SK-N-SH (cell line): ENCODE data around the gene AP4B1. TPM values are rescaled to one million over a fixed set of nuclear protein-coding genes. Genes with fewer than 3 reads are reported as not detected.

Source experiments
- CTCF ChIA-PET: fragments of 300-600, 350-600 bp; formaldehyde crosslinking; extraction: SDS; loops from one replicate; lab custom pipeline; 2021; lab: Yijun Ruan, JAX
- POLR2A ChIA-PET: fragments of 350-600 bp; sonication (Branson Sonifier 250); formaldehyde crosslinking; extraction: SDS; loops from one replicate; lab custom pipeline; 2020; ENCODE audit warnings: antibody characterized with exemption, inconsistent platforms; lab: Yijun Ruan, JAX
- DNase-seq: peaks from one replicate; pipeline ENCODE4 v3.0.0; 2012
- H2AFZ ChIP-seq: fragments of 200-600 bp; sonication (generic); 2 replicates; pipeline ENCODE4 v1.8.1; 2016; ENCODE audit warnings: antibody characterized with exemption, mild to moderate bottlenecking, low read depth
- H3F3A ChIP-seq: fragments of 200-600 bp; sonication (generic); replicated peaks from 2 replicates; pipeline ENCODE3; 2016; ENCODE audit warnings: antibody characterized with exemption, mild to moderate bottlenecking; ENCODE audit not compliant: insufficient read depth
- H3K27ac ChIP-seq, 2 experiments: fragments of 200-500 bp in 1 of 2; fragments of 200-600 bp in 1 of 2; sonication (Bioruptor generic) in 1 of 2; sonication (generic), shearing (Covaris generic) in 1 of 2; 2 replicates each; pipeline versions ENCODE4 v1.5.1 to v1.6.1; 2014 to 2016; ENCODE audit warnings: low read depth in 2 of 2, inconsistent platforms in 1 of 2, low read length in 1 of 2, mild to moderate bottlenecking in 1 of 2, mixed read lengths in 1 of 2
- H3K27me3 ChIP-seq: fragments of 200-600 bp; sonication (generic), shearing (Covaris generic); 2 replicates; pipeline ENCODE4 v1.6.1; 2016; ENCODE audit warnings: mixed run types; ENCODE audit not compliant: insufficient read depth
- H3K36me3 ChIP-seq, 2 experiments: fragments of 200-500 bp in 1 of 2; fragments of 200-600 bp in 1 of 2; sonication (Bioruptor generic) in 1 of 2; sonication (generic) in 1 of 2; replicated peaks in 1 of 2; 2 replicates each; pipeline versions ENCODE3 to v1.5.1; 2014 to 2016; ENCODE audit warnings: low read length in 1 of 2, mild to moderate bottlenecking in 1 of 2; ENCODE audit not compliant: insufficient read depth in 2 of 2, control insufficient read depth in 1 of 2
- H3K4me1 ChIP-seq, 2 experiments: fragments of 200-500 bp in 1 of 2; fragments of 200-600 bp in 1 of 2; sonication (Bioruptor generic) in 1 of 2; sonication (generic), shearing (Covaris generic) in 1 of 2; 2 replicates each; pipeline versions ENCODE4 v1.5.1 to v1.6.1; 2014 to 2016; ENCODE audit warnings: low read depth in 1 of 2, low read length in 1 of 2, mixed run types in 1 of 2; ENCODE audit not compliant: insufficient read depth in 2 of 2, control insufficient read depth in 1 of 2
- H3K4me2 ChIP-seq: fragments of 200-600 bp; sonication (generic), shearing (Covaris generic); 2 replicates; pipeline ENCODE4 v1.6.1; 2017; ENCODE audit warnings: mixed run types
- H3K4me3 ChIP-seq, 2 experiments: fragments of 200-500 bp in 1 of 2; fragments of 200-600 bp in 1 of 2; sonication (Bioruptor generic) in 1 of 2; sonication (generic), shearing (Covaris generic) in 1 of 2; 2 replicates each; pipeline versions ENCODE4 v1.5.1 to v1.8.1; 2014 to 2016; ENCODE audit warnings: low read depth in 2 of 2, inconsistent platforms in 1 of 2, low read length in 1 of 2, mild to moderate bottlenecking in 1 of 2, mixed read lengths in 1 of 2, moderate library complexity in 1 of 2
- H3K79me2 ChIP-seq: fragments of 200-600 bp; sonication (generic); 2 replicates; pipeline ENCODE4 v1.8.1; 2017; ENCODE audit warnings: mild to moderate bottlenecking; ENCODE audit not compliant: insufficient read depth
- H3K9ac ChIP-seq: fragments of 200-600 bp; sonication (generic); 2 replicates; pipeline ENCODE4 v1.6.1; 2017; ENCODE audit warnings: mixed run types
- H3K9me2 ChIP-seq: fragments of 200-600 bp; sonication (generic); 2 replicates; pipeline ENCODE4 v1.6.1; 2017; ENCODE audit warnings: mixed run types
- H3K9me3 ChIP-seq: fragments of 200-600 bp; sonication (generic); 2 replicates; pipeline ENCODE4 v1.6.1; 2017; ENCODE audit warnings: mixed run types, mild to moderate bottlenecking, moderate library complexity
- H4K20me1 ChIP-seq: fragments of 200-600 bp; sonication (generic); 2 replicates; pipeline ENCODE4 v1.6.1; 2017; ENCODE audit warnings: mild to moderate bottlenecking, mixed run types; ENCODE audit not compliant: insufficient read depth
- ELF1 ChIP-seq: IDR thresholded peaks from 2 replicates; pipeline ENCODE4 v1.4.0; 2012
- EZH2phosphoT487 ChIP-seq: fragments of 200-600 bp; sonication (generic); IDR thresholded peaks from 2 replicates; pipeline ENCODE4 v1.6.1; 2017; ENCODE audit warnings: low read depth, mixed run types, mild to moderate bottlenecking, antibody characterized with exemption, moderate library complexity, borderline replicate concordance
- FOSL2 ChIP-seq: IDR thresholded peaks from 2 replicates; pipeline ENCODE4 v1.4.0; 2012; ENCODE audit warnings: low read depth, mild to moderate bottlenecking, moderate library complexity, borderline replicate concordance
- FOXM1 ChIP-seq: IDR thresholded peaks from 2 replicates; pipeline ENCODE4 v1.4.0; 2012; ENCODE audit warnings: low read depth, mild to moderate bottlenecking
- GABPA ChIP-seq: IDR thresholded peaks from 2 replicates; pipeline ENCODE4 v1.4.0; 2012; ENCODE audit warnings: low read depth, mild to moderate bottlenecking
- MEF2A ChIP-seq: IDR thresholded peaks from 2 replicates; pipeline ENCODE4 v1.4.0; 2012; ENCODE audit warnings: low read depth, borderline replicate concordance
- MXI1 ChIP-seq: IDR thresholded peaks from 2 replicates; pipeline ENCODE4 v1.6.1; 2012; ENCODE audit warnings: mild to moderate bottlenecking, low read depth, low read length, improper control_type of control experiment
- NRF1 ChIP-seq: IDR thresholded peaks from 2 replicates; pipeline ENCODE4 v1.6.1; 2012; ENCODE audit warnings: low read depth, mild to moderate bottlenecking, low read length
- POLR2AphosphoS5 ChIP-seq: IDR thresholded peaks from 2 replicates; pipeline ENCODE4 v1.6.1; 2012; ENCODE audit warnings: low read depth, low read length
- RAD21 ChIP-seq: IDR thresholded peaks from 2 replicates; pipeline ENCODE4 v1.6.1; 2012; ENCODE audit warnings: mild to moderate bottlenecking, low read length
- RCOR1 ChIP-seq: fragments of 150-350 bp; IDR thresholded peaks from 2 replicates; pipeline ENCODE4 v1.6.1; 2017; ENCODE audit warnings: antibody characterized with exemption, low read length
- REST ChIP-seq: IDR thresholded peaks from 2 replicates; pipeline ENCODE4 v1.6.1; 2012; ENCODE audit warnings: mild to moderate bottlenecking, low read depth, low read length, moderate library complexity
- RFX5 ChIP-seq: IDR thresholded peaks from 2 replicates; pipeline ENCODE4 v1.6.1; 2012; ENCODE audit warnings: mild to moderate bottlenecking, improper control_type of control experiment, low read length
- RXRA ChIP-seq: IDR thresholded peaks from 2 replicates; pipeline ENCODE4 v1.4.0; 2012; ENCODE audit warnings: low read depth, mild to moderate bottlenecking, borderline replicate concordance
- SIN3A ChIP-seq: IDR thresholded peaks from 2 replicates; pipeline ENCODE4 v1.6.1; 2012; ENCODE audit warnings: low read depth, mild to moderate bottlenecking, low read length, moderate library complexity, borderline replicate concordance
- SMC3 ChIP-seq: IDR thresholded peaks from 2 replicates; pipeline ENCODE4 v1.6.1; 2012; ENCODE audit warnings: low read depth, low read length, improper control_type of control experiment
- TAF1 ChIP-seq: IDR thresholded peaks from 2 replicates; pipeline ENCODE4 v1.6.1; 2012; ENCODE audit warnings: low read depth, mild to moderate bottlenecking, low read length, moderate library complexity, borderline replicate concordance
- TCF12 ChIP-seq: IDR thresholded peaks from 2 replicates; pipeline ENCODE4 v1.4.0; 2012
- USF1 ChIP-seq: IDR thresholded peaks from 2 replicates; pipeline ENCODE4 v1.4.0; 2012; ENCODE audit warnings: low read depth, borderline replicate concordance
- WGBS: methylation state at CpG from one replicate; pipeline ENCODE4 v1.1.6; 2017; ENCODE audit warnings: low lambda C conversion rate; 5-methylcytosine and 5-hydroxymethylcytosine counted together
- polyA plus RNA-seq, 3 experiments: library from polyadenylated mRNA; depleted of rRNA; stranded (reverse); fragments of >200 nt; gene quantifications; 2 replicates each; pipeline ENCODE4 v1.2.3, GENCODE V29; 2012

The AP4B1 gene
- polyA plus RNA-seq, 1 of the 3 experiments (the other 2 are of a cell fraction), result 11.5 TPM

- ChIA-PET CTCF (interaction anchor here (0.8 to 4.0 kb wide), 8 partner anchors 25 to 378 kb away, joined by 3 to 19 read pairs (median 4); partner anchors contain the start of genes HIPK1, OLFML3 and PHTF1), POLR2A (interaction anchor here (0.7 to 1.5 kb wide), 5 partner anchors 11 to 93 kb away, joined by 3 to 21 read pairs (median 3); partner anchors contain the start of gene HIPK1)
- H4K20me1 ChIP-seq, result no peaks in the 10 kb centered on the region
- peaks cover 0 to 11% of the 10 kb centered on the region in 2 experiments; a peak in 2 of 4 replicates for H3K4me1 ChIP-seq
- DNase-seq, result peak; percentile 44
- peak overlapping the region; percentile 85 for H2AFZ ChIP-seq
- no peaks in the 10 kb centered on the region for H3K9me2 ChIP-seq
- no peaks in the 10 kb centered on the region for H3K9me3 ChIP-seq
- H3K79me2 ChIP-seq, result peaks cover 51% of the 10 kb centered on the region
- H3K9ac ChIP-seq, result peak overlapping the region; percentile 85
- H3K4me3 ChIP-seq, result peak overlapping the region; percentile 62 to 72
- peak overlapping the region; percentile 87 for H3K4me2 ChIP-seq
- WGBS, result under 1% methylated on average over 10 of the region's 11 CpGs
- H3K27me3 ChIP-seq, result no peaks in the 10 kb centered on the region
- no peak for TF ChIP-seq USF1
- no peak for TF ChIP-seq SIN3A
- TF ChIP-seq FOXM1, result no peak
- TF ChIP-seq MXI1, result peak; percentile 69; the same call in 1 of the 2 replicates
- no peak for TF ChIP-seq RFX5
- TF ChIP-seq, all 33 proteins: peak for 1
- no peaks in the 10 kb centered on the region for H3F3A ChIP-seq
- H3K36me3 ChIP-seq, result peaks cover 18 to 20% of the 10 kb centered on the region in 2 experiments
- peak overlapping the region; percentile 90 to 93 for H3K27ac ChIP-seq
Measured at GRCh38 chr1:113904293-113904673, 316 bp downstream of the AP4B1 start.

GRCh38 chr1:113903501-113904292 is 902 bp downstream of the AP4B1 start:
- Histone ChIP-seq H3K4me3 (peak overlapping the region; percentile 62 to 72), H3K9ac (peak overlapping the region; percentile 85), H3K27ac (peak overlapping the region; percentile 90 to 93), H3K79me2 (peaks cover 51% of the 10 kb centered on the region), H3K27me3 (no peaks in the 10 kb centered on the region), H3K4me1 (peaks cover 0 to 11% of the 10 kb centered on the region in 2 experiments; a peak in 2 of 4 replicates), H3K9me3 (no peaks in the 10 kb centered on the region), H2AFZ (peak overlapping the region; percentile 85), H4K20me1 (no peaks in the 10 kb centered on the region), H3K9me2 (no peaks in the 10 kb centered on the region), H3K4me2 (peak overlapping the region; percentile 87), H3K36me3 (peaks cover 18 to 21% of the 10 kb centered on the region in 2 experiments), H3F3A (no peaks in the 10 kb centered on the region)
- WGBS, result 17% methylated on average over 7 of the region's 7 CpGs
- CTCF ChIA-PET, result interaction anchor here (0.7 to 4.0 kb wide), 9 partner anchors 23 to 379 kb away, joined by 3 to 19 read pairs (median 3); partner anchors contain the start of genes HIPK1, OLFML3 and PHTF1
- peak; percentile 6 for DNase-seq
- POLR2A ChIA-PET, result interaction anchor here (0.7 to 1.5 kb wide), 5 partner anchors 11 to 92 kb away, joined by 3 to 21 read pairs (median 3); partner anchors contain the start of gene HIPK1
- TF ChIP-seq RXRA (no peak), EZH2phosphoT487 (no peak), NRF1 (no peak), TCF12 (no peak), MEF2A (no peak), ELF1 (no peak), FOSL2 (no peak), MXI1 (no peak; the same call in 1 of the 2 replicates), POLR2AphosphoS5 (no peak), REST (no peak), GABPA (no peak), RCOR1 (no peak), TAF1 (no peak), RAD21 (no peak), SMC3 (no peak), RFX5 (no peak)
